GM19043 (cell line): ENCODE data around the gene ABCA1.
"Not testable (repeated sequence)": the region's sequence is repeated elsewhere in the genome, so short reads cannot be mapped to it uniquely, and the experiment has no call there.

Experiments
- ATAC-seq: cut with Tn5 transposase; IDR thresholded peaks from one replicate; pipeline ENCODE4 v1.9.1; 2021; ENCODE audit warnings: low read depth; ENCODE audit not compliant: unreplicated experiment

ABCA1 gene

DNA sequence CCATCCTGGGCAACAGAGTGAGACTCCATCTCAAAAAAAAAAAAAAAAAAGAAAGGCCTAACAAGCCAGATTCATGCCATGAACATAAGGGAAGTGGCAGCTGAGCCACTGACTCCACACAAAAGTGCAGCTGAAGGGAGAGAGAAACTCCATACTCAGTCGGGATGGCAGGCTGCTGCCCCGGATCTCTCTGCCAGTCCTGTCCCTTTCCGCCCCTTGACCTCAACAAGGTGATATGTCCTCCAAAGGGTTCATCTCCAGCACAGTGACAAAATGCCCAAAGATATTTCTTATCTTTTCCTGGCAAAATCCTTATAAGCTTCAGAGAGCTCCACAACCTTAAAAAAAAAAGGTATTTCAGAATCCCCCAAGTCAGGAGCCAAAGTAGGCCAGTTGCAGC is 52.6 kb downstream of the ABCA1 start:
- no peak for ATAC-seq

- no peak for ATAC-seq
These were observed 54.5 kb downstream of the ABCA1 start for GRCh38 chr9:104873489-104873850.

GRCh38 chr9:104872656-104873488 is 55.1 kb downstream of the ABCA1 start:
- ATAC-seq, result no peak

- no peak for ATAC-seq
These were observed 55.9 kb downstream of the ABCA1 start for GRCh38 chr9:104871961-104872527.

- no peak for ATAC-seq
These were observed 58.1 kb downstream of the ABCA1 start for GRCh38 chr9:104869811-104870210.

GRCh38 chr9:104868687-104869404 is 59.1 kb downstream of the ABCA1 start:
- ATAC-seq, result peak; percentile 91

DNA sequence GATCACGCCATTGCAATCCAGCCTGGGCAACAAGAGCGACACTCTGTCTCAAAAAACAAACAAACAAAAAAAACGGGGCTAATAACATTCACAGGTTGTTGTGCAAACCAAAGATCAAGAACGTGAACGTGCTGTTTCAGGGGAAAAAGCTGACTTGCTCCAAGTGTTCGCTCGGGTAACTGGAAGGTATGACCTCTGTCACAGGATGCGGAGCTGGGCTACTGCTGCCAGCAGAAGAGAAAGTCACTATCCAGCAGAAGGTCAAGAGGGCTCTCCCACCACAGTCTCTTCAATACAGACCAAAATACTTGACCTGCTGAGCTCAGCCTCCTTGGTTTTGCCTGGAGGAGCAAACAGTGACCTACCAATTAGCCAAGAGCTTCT is 59.7 kb downstream of the ABCA1 start:
- no peak for ATAC-seq

GRCh38 chr9:104866191-104866590 is 61.8 kb downstream of the ABCA1 start:
- no peak for ATAC-seq

GRCh38 chr9:104864675-104865104 is 63.3 kb downstream of the ABCA1 start:
- no peak for ATAC-seq

DNA sequence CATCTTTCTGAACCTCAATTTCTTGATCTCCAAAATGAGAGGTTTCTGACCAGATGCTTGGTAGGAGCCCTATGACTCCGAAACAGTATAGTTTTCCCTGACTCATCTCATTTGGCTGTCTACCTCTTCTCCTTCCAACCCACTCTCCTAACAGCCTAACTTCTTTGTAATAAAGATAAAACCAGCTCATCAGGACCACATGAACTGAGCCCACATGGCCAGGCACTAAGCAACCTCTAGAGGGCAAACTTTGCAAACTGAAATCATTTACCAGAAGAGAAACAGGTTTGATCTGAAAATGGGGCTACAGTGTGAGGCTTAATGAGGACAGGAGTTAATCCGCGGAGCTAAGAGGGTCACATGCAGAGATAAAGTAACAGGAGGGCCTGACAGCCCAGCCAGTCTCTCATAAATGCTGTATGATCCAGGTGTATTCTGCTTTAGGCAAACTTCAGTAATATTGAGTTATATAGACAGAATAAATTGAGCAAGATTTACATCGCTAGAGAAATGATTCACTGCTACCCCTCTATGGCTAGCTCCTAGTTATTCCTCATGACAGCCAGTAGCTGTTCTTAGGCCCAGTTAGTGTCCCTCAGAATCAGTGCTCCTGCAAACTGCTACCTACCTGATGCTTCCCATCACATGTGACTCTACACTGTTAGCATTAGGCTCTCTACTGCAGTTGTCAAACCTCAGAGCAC is 64.6 kb downstream of the ABCA1 start:
- ATAC-seq, result peak; percentile 84

DNA sequence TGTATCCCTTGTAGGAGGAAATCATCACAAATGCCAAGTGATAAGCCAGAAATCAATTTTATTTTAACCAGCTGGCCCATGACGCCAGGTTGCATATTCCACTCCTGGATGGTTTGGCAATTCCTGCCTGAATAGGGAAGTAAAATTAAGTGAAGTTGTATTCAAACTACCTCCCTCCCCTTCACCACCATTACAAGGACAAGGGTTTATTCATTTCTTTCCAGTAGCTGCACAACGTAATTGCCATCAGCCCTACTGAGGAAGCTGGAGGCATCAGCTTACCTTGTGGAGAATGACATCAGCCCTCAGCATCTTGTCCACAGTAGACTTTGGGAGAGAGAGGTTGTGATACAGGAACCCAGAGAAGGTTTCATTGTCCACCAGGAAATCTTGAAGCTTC is 66.6 kb downstream of the ABCA1 start:
- ATAC-seq, result no peak

GRCh38 chr9:104860263-104860662 is 67.7 kb downstream of the ABCA1 start:
- ATAC-seq, result no peak

DNA sequence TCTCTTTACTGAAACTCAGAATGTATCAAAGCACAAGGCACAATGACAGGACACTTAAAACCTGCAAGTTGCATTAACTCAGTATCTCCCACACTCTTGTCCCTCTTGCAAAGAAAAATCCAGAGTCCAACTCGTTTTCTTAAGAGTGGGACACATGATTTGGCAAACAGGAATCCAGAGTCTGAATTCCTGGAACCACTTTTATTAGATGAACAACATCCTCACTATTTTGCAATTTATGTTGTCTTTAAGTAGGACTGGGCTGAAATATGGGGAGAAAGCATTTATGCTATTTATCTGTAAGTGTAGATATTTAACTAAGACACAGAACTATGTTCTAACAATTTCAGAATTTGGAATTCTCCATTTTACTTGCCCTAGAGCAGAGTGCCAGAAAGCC is 69.1 kb downstream of the ABCA1 start:
- no peak for ATAC-seq

DNA sequence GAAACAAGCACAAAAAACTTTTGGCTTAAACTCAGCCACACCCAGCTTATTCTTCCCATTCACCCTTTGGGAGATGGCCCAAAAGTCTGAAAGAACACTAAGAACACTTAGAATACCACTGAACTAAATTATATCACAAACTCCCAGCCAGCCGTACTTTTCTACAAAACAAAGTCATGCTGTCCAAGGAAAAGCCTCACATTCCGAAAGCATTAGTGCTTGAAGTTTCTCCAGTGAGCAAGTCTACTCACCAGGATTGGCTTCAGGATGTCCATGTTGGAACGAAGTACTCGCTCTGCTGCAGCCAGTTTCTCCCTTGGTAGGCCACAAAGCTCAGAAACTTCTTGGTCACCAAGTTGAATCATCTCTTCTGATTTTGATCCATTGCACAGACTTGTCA is 69.7 kb downstream of the ABCA1 start:
- no peak for ATAC-seq

DNA sequence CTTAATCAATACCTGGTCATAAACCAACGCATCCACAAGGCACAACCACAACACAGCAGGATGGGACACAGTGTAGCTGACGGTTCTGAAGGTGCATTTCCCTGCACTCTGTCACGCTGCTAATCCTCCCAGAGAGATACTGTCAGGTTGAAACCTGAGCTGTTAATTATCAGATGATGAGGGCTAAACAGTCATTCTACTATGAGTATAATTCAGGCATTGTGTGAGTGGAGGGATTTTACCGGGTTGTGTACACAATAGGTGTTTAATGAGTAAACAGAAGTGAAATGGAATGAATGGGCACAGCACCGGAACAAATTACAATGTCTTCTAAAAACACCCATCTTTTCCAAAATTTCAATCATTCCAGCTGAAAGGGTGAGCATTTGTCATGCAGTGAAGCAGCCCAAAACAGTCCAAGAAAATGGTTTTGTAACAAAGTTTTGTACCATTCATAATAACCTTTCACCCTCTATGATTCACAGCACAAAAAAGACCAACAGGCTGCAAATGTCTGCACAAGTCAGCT is 71.5 kb downstream of the ABCA1 start:
- ATAC-seq, result no peak

DNA sequence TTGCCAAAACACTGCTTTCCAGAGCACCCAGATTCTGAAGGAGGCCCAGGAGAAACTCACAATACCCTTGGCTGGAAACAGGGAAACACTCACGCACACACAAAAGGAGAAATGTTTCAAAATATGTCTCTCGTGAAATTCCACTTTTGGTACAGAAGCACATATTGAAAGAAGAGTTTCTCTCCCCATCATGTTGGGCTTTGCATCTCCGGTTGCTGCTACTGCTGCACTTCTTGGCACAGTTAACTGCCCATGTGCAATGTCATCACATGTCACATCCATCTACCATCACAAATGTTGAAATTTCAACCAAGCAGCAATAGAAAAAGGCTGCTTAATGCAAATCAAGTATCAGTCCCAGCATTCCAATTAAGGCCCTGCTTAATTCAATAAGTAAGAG is 72.1 kb downstream of the ABCA1 start:
- ATAC-seq, result no peak

DNA sequence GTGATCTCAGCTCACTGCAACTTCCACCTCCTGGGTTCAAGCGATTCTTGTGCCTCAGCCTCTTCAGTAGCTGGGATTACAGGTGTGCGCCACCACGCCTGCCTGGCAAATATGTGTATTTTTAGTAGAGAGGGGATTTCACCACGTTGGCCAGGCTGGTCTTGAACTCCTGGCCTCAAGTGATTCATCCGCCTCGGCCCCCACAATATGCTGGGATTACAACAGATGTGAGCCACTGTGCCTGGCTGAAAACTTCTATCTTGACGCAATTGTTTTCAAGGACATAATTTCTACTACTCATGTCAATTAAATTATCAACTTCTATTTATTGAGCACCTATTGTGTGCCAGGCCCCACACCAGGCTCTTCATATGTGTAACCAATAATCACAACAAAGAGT is 72.7 kb downstream of the ABCA1 start:
- not testable (repeated sequence) for ATAC-seq

- ATAC-seq, result no peak
These were observed 73.3 kb downstream of the ABCA1 start for GRCh38 chr9:104854613-104855012.

DNA sequence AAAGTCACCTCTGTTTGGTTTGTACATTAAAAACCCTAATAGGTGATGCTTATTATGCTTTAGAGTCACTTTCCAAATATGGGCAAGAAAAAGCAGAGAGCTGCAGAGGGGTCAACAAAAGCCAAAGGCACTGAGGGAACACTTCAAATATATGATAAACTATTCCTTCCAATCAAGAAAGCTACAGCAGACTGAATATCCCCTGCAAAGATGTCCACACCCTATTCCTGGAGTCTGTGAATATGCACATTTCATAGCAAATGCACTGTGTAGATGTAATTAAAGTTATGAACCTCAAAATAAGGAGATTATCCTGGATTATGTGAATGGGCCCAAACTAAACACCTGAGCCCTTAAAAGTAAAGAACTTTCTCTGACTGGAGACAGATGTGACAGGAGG is 74.3 kb downstream of the ABCA1 start:
- no peak for ATAC-seq

GRCh38 chr9:104853159-104853558 is 74.8 kb downstream of the ABCA1 start:
- ATAC-seq, result no peak

- ATAC-seq, result no peak
These were observed 76.4 kb downstream of the ABCA1 start for GRCh38 chr9:104851546-104851920.
